RWPE1 (cell line): Measurements from ENCODE around the gene TRAPPC12.
"Not testable (repeated sequence)": the region's sequence is repeated elsewhere in the genome, so short reads cannot be mapped to it uniquely, and the experiment has no call there.

Source experiments
- CTCF ChIA-PET: fragments of 350-600 bp; sonication (Branson Sonifier 250); formaldehyde crosslinking; extraction: SDS; loops from one replicate; lab custom pipeline; 2021; lab: Yijun Ruan, JAX
- POLR2A ChIA-PET: fragments of 400-600 bp; formaldehyde crosslinking; extraction: SDS; loops from one replicate; lab custom pipeline; 2020; ENCODE audit warnings: antibody characterized with exemption; ENCODE audit not compliant: low non-redundant PET; lab: Yijun Ruan, JAX
- DNase-seq: peaks from one replicate; pipeline ENCODE4 v3.0.0; 2012; ENCODE audit warnings: low spot score
- H3K27ac ChIP-seq: fragments of 450-650 bp; 2 replicates; pipeline ENCODE4 v1.5.1; 2017
- CTCF ChIP-seq: fragments of 450-650 bp; conservative IDR thresholded peaks from 2 replicates; pipeline ENCODE4 v1.5.1; 2017; ENCODE audit warnings: low read depth, mild to moderate bottlenecking

Gene TRAPPC12

GRCh38 chr2:3441465-3441864 lies 62.0 kb downstream of the TRAPPC12 start:
- H3K27ac ChIP-seq: no peak overlapping the region
- TF ChIP-seq CTCF: no peak
- ChIA-PET CTCF (no interaction called here), POLR2A (no interaction called here)
- no peak for DNase-seq

- CTCF ChIA-PET: interaction anchor here (0.6 kb wide), 1 partner anchor 8 kb away, joined by 3 read pairs; no protein-coding TSS in a partner anchor
Measured at GRCh38 chr2:3442185-3442584, 62.7 kb downstream of the TRAPPC12 start.

GRCh38 chr2:3443083-3443482 lies 63.6 kb downstream of the TRAPPC12 start:
- CTCF ChIA-PET: no interaction called here
- no peak overlapping the region for H3K27ac ChIP-seq
- no peak for DNase-seq
- no peak for TF ChIP-seq CTCF
- POLR2A ChIA-PET: no interaction called here

More at GRCh38 chr2:3442185-3442584, 62.7 kb downstream of the TRAPPC12 start:
- POLR2A ChIA-PET: no interaction called here
- no peak for DNase-seq
- TF ChIP-seq CTCF: no peak
- no peak overlapping the region for H3K27ac ChIP-seq

- POLR2A ChIA-PET: no interaction called here
- no peak for TF ChIP-seq CTCF
- H3K27ac ChIP-seq: peak overlapping the region; percentile 27
- DNase-seq: no peak
- CTCF ChIA-PET: no interaction called here
Measured at GRCh38 chr2:3443506-3444084, 64.1 kb downstream of the TRAPPC12 start.

GRCh38 chr2:3445891-3446290 lies 66.4 kb downstream of the TRAPPC12 start:
- DNase-seq: no peak
- H3K27ac ChIP-seq: no peak overlapping the region
- no peak for TF ChIP-seq CTCF
- CTCF ChIA-PET: interaction anchor here (0.6 kb wide), 1 partner anchor 1234 kb away, joined by 5 read pairs; no protein-coding TSS in a partner anchor
- POLR2A ChIA-PET: no interaction called here

GRCh38 chr2:3446381-3446780 lies 66.9 kb downstream of the TRAPPC12 start:
- no peak for TF ChIP-seq CTCF
- DNase-seq: no peak
- ChIA-PET CTCF (interaction anchor here (0.6 kb wide), 1 partner anchor 1234 kb away, joined by 5 read pairs; no protein-coding TSS in a partner anchor), POLR2A (no interaction called here)
- H3K27ac ChIP-seq: no peak overlapping the region

GRCh38 chr2:3447186-3447585 lies 67.7 kb downstream of the TRAPPC12 start:
- CTCF ChIA-PET, POLR2A ChIA-PET, H3K27ac ChIP-seq: not testable (repeated sequence)

More at GRCh38 chr2:3447186-3447585, 67.7 kb downstream of the TRAPPC12 start:
- not testable (repeated sequence) for DNase-seq
